ENCODE results near the gene ATP6AP2. TPM values are rescaled to one million over a fixed set of nuclear protein-coding genes. Genes with fewer than 3 reads are reported as not detected.
"Not testable (repeated sequence)": the region's sequence is repeated elsewhere in the genome, so short reads cannot be mapped to it uniquely, and the experiment has no call there.

The ATP6AP2 gene
- total RNA-seq, 4 donors from 2014 or later, result 92.6 to 141 (median 122) TPM

GRCh38 chrX:40571600-40571999 is 9.2 kb upstream of the ATP6AP2 start:
- no peak overlapping the region for H3K4me3 ChIP-seq (ENCODE audit: low read depth, poor library complexity, severe bottlenecking)
- intact Hi-C loops (cut with DNase I; ENCODE audit: low total_unique reads), result no loop called here
- TF ChIP-seq, protein P1, sequence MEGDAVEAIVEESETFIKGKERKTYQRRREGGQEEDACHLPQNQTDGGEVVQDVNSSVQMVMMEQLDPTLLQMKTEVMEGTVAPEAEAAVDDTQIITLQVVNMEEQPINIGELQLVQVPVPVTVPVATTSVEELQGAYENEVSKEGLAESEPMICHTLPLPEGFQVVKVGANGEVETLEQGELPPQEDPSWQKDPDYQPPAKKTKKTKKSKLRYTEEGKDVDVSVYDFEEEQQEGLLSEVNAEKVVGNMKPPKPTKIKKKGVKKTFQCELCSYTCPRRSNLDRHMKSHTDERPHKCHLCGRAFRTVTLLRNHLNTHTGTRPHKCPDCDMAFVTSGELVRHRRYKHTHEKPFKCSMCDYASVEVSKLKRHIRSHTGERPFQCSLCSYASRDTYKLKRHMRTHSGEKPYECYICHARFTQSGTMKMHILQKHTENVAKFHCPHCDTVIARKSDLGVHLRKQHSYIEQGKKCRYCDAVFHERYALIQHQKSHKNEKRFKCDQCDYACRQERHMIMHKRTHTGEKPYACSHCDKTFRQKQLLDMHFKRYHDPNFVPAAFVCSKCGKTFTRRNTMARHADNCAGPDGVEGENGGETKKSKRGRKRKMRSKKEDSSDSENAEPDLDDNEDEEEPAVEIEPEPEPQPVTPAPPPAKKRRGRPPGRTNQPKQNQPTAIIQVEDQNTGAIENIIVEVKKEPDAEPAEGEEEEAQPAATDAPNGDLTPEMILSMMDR (IDR thresholded peaks at IDR 0.05), result no peak
- TF ChIP-seq POLR2A (IDR thresholded peaks at IDR 0.05), result no peak
- peak in 1 of 2 donors; percentile 29 for DNase-seq (ENCODE audit: low spot score in 2 of 2)
- 72% methylated on average over 3 of the region's 3 CpGs for WGBS, 2 donors

DNA sequence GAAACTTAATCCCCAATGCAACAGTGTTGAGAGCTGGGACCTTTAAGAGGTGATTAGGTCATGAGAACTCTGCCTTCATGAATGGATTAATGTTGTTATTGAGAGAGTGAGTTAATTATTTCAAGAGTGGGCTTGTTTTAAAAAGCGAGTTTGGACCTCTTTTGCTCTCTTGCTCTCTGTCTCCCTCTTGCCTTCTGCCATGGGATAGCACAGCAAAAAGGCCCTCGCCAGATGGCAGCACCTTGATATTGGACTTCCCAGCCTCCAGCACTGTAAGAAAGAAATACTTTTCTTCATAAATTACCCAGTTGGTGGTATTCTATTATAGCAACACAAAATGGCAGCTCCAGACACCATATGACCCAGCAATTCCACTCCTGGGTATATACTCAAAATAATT is 7.0 kb upstream of the ATP6AP2 start:
- no peak for TF ChIP-seq POLR2A (IDR thresholded peaks at IDR 0.05)
- TF ChIP-seq, protein P1 (IDR thresholded peaks at IDR 0.05), result no peak
- intact Hi-C loops (cut with DNase I; ENCODE audit: low total_unique reads), result no loop called here
- 43 to 60% methylated on average over 2 of the region's 2 CpGs for WGBS, 2 donors
- H3K4me3 ChIP-seq (ENCODE audit: low read depth, poor library complexity, severe bottlenecking), result no peak overlapping the region
- no peak for DNase-seq (ENCODE audit: low spot score in 2 of 2)

DNA sequence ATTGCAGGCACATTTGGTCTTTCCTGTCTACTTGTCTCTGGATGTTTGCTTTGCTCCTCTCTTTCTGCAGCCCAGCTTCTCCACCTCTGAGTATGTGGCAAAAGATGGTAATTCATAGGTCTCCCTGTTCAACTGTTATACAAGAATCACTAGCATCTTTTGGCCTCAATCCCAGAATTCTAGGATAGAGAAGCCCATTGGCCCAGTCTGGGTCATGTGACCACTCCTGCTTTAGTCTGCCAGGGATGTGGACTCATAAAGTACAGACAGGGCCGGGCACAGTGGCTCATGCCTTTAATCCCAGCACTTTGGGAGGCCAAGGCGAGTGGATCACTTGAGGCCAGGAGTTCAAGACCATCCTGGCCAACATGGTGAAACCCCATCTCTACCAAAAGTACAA is 5.4 kb upstream of the ATP6AP2 start:
- WGBS, 2 donors, result 40 to 71% methylated on average over 1 of the region's 2 CpGs
- intact Hi-C loops (cut with DNase I; ENCODE audit: low total_unique reads); H3K4me3 ChIP-seq (ENCODE audit: low read depth, poor library complexity, severe bottlenecking); DNase-seq (ENCODE audit: low spot score in 2 of 2): not testable (repeated sequence)

DNA sequence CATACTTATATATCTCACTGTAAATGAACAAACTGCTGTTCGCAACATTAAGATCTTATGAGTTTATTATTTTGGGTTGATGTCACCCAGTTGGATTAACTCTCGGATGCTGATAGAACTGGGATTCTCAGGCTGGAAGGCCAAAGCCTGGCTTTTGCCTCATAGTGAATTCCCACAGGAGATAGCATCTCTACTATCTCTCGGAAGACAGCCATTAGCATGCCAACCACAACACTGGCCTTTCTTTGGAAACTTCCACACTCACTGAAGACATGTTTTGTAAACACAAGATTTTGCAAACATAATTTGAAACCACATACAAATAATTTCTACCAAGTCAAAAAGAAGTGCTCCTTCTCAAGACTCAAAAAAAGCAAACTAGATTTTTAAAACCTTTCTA is 4.5 kb upstream of the ATP6AP2 start:
- H3K4me3 ChIP-seq (ENCODE audit: low read depth, poor library complexity, severe bottlenecking), result no peak overlapping the region
- DNase-seq (ENCODE audit: low spot score in 2 of 2), result no peak
- intact Hi-C loops (cut with DNase I; ENCODE audit: low total_unique reads), result no loop called here
- WGBS, 2 donors, result 81 to 85% methylated on average over 3 of the region's 3 CpGs
- no peak for TF ChIP-seq POLR2A (IDR thresholded peaks at IDR 0.05)
- TF ChIP-seq, protein P1 (IDR thresholded peaks at IDR 0.05), result no peak

GRCh38 chrX:40578039-40578695 is 2.6 kb upstream of the ATP6AP2 start:
- no peak for DNase-seq (ENCODE audit: low spot score in 2 of 2)

GRCh38 chrX:40579141-40579540 is 1.6 kb upstream of the ATP6AP2 start:
- no peak overlapping the region for H3K4me3 ChIP-seq (ENCODE audit: low read depth, poor library complexity, severe bottlenecking)
- intact Hi-C loops (cut with DNase I; ENCODE audit: low total_unique reads), result no loop called here
- no peak for DNase-seq (ENCODE audit: low spot score in 2 of 2)
- TF ChIP-seq, protein P1 (IDR thresholded peaks at IDR 0.05), result no peak
- no peak for TF ChIP-seq POLR2A (IDR thresholded peaks at IDR 0.05)
- 55 to 57% methylated on average over 3 of the region's 3 CpGs for WGBS, 2 donors

More at GRCh38 chrX:40578039-40578695, 2.6 kb upstream of the ATP6AP2 start:
- WGBS, 2 donors, result 77% methylated on average over 7 of the region's 7 CpGs
- TF ChIP-seq POLR2A (IDR thresholded peaks at IDR 0.05), result no peak
- TF ChIP-seq, protein P1 (IDR thresholded peaks at IDR 0.05), result no peak
- intact Hi-C loops (cut with DNase I; ENCODE audit: low total_unique reads), result no loop called here
- no peak overlapping the region for H3K4me3 ChIP-seq (ENCODE audit: low read depth, poor library complexity, severe bottlenecking)

All from lower leg skin (tissue), 4 donors.